Measurements from ENCODE around the gene POPDC2.
A peak's percentile ranks its signal among the peaks of the same experiment; 100 is the strongest.

The POPDC2 gene

DNA sequence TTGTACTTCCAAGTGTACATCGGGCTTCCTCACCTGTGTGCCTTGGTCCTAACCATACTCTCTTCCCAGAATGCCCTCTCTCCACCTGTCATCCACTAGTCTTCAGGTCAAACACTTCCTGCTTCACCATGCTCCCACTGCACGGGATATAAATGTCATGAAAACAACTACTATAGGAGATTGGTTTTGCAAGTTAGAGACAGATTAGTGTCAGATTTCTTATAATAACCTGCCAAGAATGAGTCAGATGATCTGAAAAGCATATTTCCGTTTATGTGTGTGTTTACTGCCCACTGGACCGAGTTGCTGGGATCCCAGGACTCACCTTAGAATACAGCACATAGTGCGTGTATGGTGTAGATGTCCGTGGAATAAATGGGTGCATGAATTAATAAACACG is 41.3 kb downstream of the POPDC2 start:
- Histone ChIP-seq H3K9me3 (ENCODE audit: control insufficient read depth, low read length) (no peaks in the 10 kb centered on the region), H3K4ac (ENCODE audit: low read depth in 1 of 2, low read length in 2 of 2) (no peak overlapping the region), H3K36me3 (ENCODE audit: control insufficient read depth in 1 of 2, insufficient read depth in 2 of 2, low read depth in 1 of 2, low read length in 2 of 2) (no peaks in the 10 kb centered on the region), H2BK120ac (ENCODE audit: low read depth, low read length) (no peak overlapping the region), H2BK12ac (ENCODE audit: low read length in 2 of 2) (no peak overlapping the region), H3K79me1 (replicated peaks; ENCODE audit: low read length, poor library complexity, severe bottlenecking) (no peaks in the 10 kb centered on the region), H3K18ac (ENCODE audit: low read depth in 1 of 2, low read length in 2 of 2) (no peak overlapping the region), H2AK5ac (ENCODE audit: low read length, severe bottlenecking) (no peak overlapping the region), H3K27me3 (ENCODE audit: control insufficient read depth in 1 of 2, insufficient read depth in 1 of 2, low read length in 2 of 2) (no peaks in the 10 kb centered on the region), H3K23ac (ENCODE audit: low read length in 2 of 2) (no peak overlapping the region), H4K8ac (ENCODE audit: low read length) (no peak overlapping the region), H2BK15ac (ENCODE audit: low read depth, poor library complexity, severe bottlenecking) (no peak overlapping the region), H3K4me3 (ENCODE audit: insufficient read depth in 1 of 2, low read depth in 1 of 2, low read length in 2 of 2) (no peak overlapping the region), H2AFZ (ENCODE audit: low read depth, low read length) (no peak overlapping the region), H3K9ac (ENCODE audit: low read length) (no peak overlapping the region), H2BK5ac (ENCODE audit: low read depth, low read length, poor library complexity, severe bottlenecking) (no peak overlapping the region), H3K14ac (ENCODE audit: low read length in 2 of 2) (no peak overlapping the region), H3K4me2 (ENCODE audit: low read length, poor library complexity, severe bottlenecking) (no peak overlapping the region), H4K91ac (ENCODE audit: low read length) (no peak overlapping the region), H3K27ac (ENCODE audit: low read length, poor library complexity, severe bottlenecking) (no peak overlapping the region), H3K4me1 (ENCODE audit: control insufficient read depth, insufficient read depth, low read depth, low read length) (peaks cover 4% of the 10 kb centered on the region)
- WGBS, result 66% methylated on average over 6 of the region's 7 CpGs
- DNase-seq, result no peak

DNA sequence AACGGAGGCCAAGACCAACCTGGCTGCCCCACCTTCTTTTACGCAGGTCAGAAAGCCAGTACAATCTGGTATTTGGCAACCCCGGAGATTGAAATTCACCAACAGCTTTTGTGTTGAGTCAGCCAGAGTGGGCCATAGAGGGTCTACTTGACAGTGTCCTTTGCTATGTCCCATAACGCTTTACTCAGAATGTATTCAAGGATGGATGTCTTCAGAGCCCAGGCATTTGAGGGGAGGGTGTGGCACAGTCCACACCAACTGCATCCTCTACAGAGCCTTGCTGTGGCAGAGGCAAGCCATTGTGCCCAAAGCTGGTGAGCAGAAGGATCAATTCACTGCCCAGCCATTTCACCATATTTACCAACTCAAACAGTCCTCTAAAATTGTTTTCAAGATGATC is 44.3 kb downstream of the POPDC2 start:
- Histone ChIP-seq H2AK5ac (ENCODE audit: low read length, severe bottlenecking) (no peak overlapping the region), H3K36me3 (ENCODE audit: control insufficient read depth in 1 of 2, insufficient read depth in 2 of 2, low read depth in 1 of 2, low read length in 2 of 2) (peaks cover 0 to 2% of the 10 kb centered on the region in 2 experiments), H2BK12ac (ENCODE audit: low read length in 2 of 2) (no peak overlapping the region), H3K4me1 (ENCODE audit: control insufficient read depth, insufficient read depth, low read depth, low read length) (peaks cover 4% of the 10 kb centered on the region), H3K79me1 (replicated peaks; ENCODE audit: low read length, poor library complexity, severe bottlenecking) (no peaks in the 10 kb centered on the region), H3K9ac (ENCODE audit: low read length) (no peak overlapping the region), H3K4me3 (ENCODE audit: insufficient read depth in 1 of 2, low read depth in 1 of 2, low read length in 2 of 2) (no peak overlapping the region), H3K4ac (ENCODE audit: low read depth in 1 of 2, low read length in 2 of 2) (no peak overlapping the region), H3K14ac (ENCODE audit: low read length in 2 of 2) (no peak overlapping the region), H3K27ac (ENCODE audit: low read length, poor library complexity, severe bottlenecking) (no peak overlapping the region), H4K8ac (ENCODE audit: low read length) (no peak overlapping the region), H2AFZ (ENCODE audit: low read depth, low read length) (no peak overlapping the region), H3K23ac (ENCODE audit: low read length in 2 of 2) (no peak overlapping the region), H2BK15ac (ENCODE audit: low read depth, poor library complexity, severe bottlenecking) (no peak overlapping the region), H4K91ac (ENCODE audit: low read length) (no peak overlapping the region), H3K4me2 (ENCODE audit: low read length, poor library complexity, severe bottlenecking) (no peak overlapping the region), H2BK120ac (ENCODE audit: low read depth, low read length) (no peak overlapping the region), H2BK5ac (ENCODE audit: low read depth, low read length, poor library complexity, severe bottlenecking) (no peak overlapping the region), H3K9me3 (ENCODE audit: control insufficient read depth, low read length) (no peaks in the 10 kb centered on the region), H3K27me3 (ENCODE audit: control insufficient read depth in 1 of 2, insufficient read depth in 1 of 2, low read length in 2 of 2) (no peaks in the 10 kb centered on the region), H3K18ac (ENCODE audit: low read depth in 1 of 2, low read length in 2 of 2) (no peak overlapping the region)
- no peak for DNase-seq
- 84% methylated on average over 4 of the region's 4 CpGs for WGBS

DNA sequence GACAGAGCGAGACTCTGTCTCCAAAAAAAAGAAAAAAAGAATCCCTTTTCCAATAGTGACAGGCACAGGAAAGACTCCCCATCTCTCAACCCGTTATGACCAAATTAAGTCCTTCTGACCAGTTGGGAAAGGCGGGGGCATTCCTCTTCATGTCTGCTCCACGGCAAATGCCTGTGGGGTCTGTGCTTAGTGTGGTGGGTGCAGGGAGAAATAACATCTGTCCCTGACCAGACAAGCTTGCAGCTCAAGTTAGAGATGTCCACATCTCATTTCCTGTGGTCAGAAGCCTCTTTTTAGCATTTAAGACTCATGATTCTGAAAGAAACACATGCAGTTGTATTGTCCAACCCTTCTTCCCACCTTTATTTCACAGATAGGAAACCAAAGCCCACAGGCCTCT is 46.5 kb downstream of the POPDC2 start:
- Histone ChIP-seq H2BK12ac (ENCODE audit: low read length in 2 of 2) (no peak overlapping the region), H3K18ac (ENCODE audit: low read depth in 1 of 2, low read length in 2 of 2) (no peak overlapping the region), H2BK120ac (ENCODE audit: low read depth, low read length) (no peak overlapping the region), H3K4ac (ENCODE audit: low read depth in 1 of 2, low read length in 2 of 2) (no peak overlapping the region), H3K79me1 (replicated peaks; ENCODE audit: low read length, poor library complexity, severe bottlenecking) (no peaks in the 10 kb centered on the region), H2BK5ac (ENCODE audit: low read depth, low read length, poor library complexity, severe bottlenecking) (no peak overlapping the region), H3K4me2 (ENCODE audit: low read length, poor library complexity, severe bottlenecking) (no peak overlapping the region), H4K8ac (ENCODE audit: low read length) (no peak overlapping the region), H3K9me3 (ENCODE audit: control insufficient read depth, low read length) (no peaks in the 10 kb centered on the region), H3K14ac (ENCODE audit: low read length in 2 of 2) (no peak overlapping the region), H4K91ac (ENCODE audit: low read length) (no peak overlapping the region), H3K36me3 (ENCODE audit: control insufficient read depth in 1 of 2, insufficient read depth in 2 of 2, low read depth in 1 of 2, low read length in 2 of 2) (peaks cover 0 to 2% of the 10 kb centered on the region in 2 experiments), H3K23ac (ENCODE audit: low read length in 2 of 2) (no peak overlapping the region), H3K27ac (ENCODE audit: low read length, poor library complexity, severe bottlenecking) (no peak overlapping the region), H3K4me1 (ENCODE audit: control insufficient read depth, insufficient read depth, low read depth, low read length) (peaks cover under 1% of the 10 kb centered on the region), H3K9ac (ENCODE audit: low read length) (no peak overlapping the region), H2AFZ (ENCODE audit: low read depth, low read length) (no peak overlapping the region), H3K27me3 (ENCODE audit: control insufficient read depth in 1 of 2, insufficient read depth in 1 of 2, low read length in 2 of 2) (no peaks in the 10 kb centered on the region), H2BK15ac (ENCODE audit: low read depth, poor library complexity, severe bottlenecking) (no peak overlapping the region), H3K4me3 (ENCODE audit: insufficient read depth in 1 of 2, low read depth in 1 of 2, low read length in 2 of 2) (no peak overlapping the region), H2AK5ac (ENCODE audit: low read length, severe bottlenecking) (no peak overlapping the region)
- no peak for DNase-seq
- WGBS, result 89% methylated on average over 3 of the region's 4 CpGs

DNA sequence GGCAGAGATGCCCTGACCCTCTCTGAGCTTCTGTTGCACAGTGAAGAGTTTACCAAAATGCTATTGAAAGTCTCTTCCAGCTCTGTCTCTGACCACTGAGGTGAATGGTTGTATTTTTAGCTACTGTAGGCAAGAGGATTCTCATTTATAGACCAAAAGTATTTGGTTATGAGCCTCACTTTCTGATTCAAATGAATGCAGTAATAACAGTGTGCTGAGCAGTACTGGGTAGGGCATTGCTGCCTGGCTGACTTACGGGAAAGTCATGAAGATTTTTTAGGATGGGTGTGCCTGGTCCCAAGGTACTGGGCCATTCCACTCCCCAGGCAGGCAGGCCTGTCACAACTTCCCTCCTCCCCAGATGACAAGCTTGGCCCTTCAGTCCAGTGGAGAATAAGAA is 47.2 kb downstream of the POPDC2 start:
- Histone ChIP-seq H3K27ac (ENCODE audit: low read length, poor library complexity, severe bottlenecking) (no peak overlapping the region), H2BK120ac (ENCODE audit: low read depth, low read length) (no peak overlapping the region), H4K8ac (ENCODE audit: low read length) (peak overlapping the region; percentile 41), H3K23ac (ENCODE audit: low read length in 2 of 2) (no peak overlapping the region), H3K9ac (ENCODE audit: low read length) (no peak overlapping the region), H2AK5ac (ENCODE audit: low read length, severe bottlenecking) (no peak overlapping the region), H3K36me3 (ENCODE audit: control insufficient read depth in 1 of 2, insufficient read depth in 2 of 2, low read depth in 1 of 2, low read length in 2 of 2) (peaks cover 0 to 2% of the 10 kb centered on the region in 2 experiments), H3K18ac (ENCODE audit: low read depth in 1 of 2, low read length in 2 of 2) (no peak overlapping the region), H2BK12ac (ENCODE audit: low read length in 2 of 2) (no peak overlapping the region), H3K79me1 (replicated peaks; ENCODE audit: low read length, poor library complexity, severe bottlenecking) (no peaks in the 10 kb centered on the region), H2BK15ac (ENCODE audit: low read depth, poor library complexity, severe bottlenecking) (no peak overlapping the region), H3K4ac (ENCODE audit: low read depth in 1 of 2, low read length in 2 of 2) (no peak overlapping the region), H2BK5ac (ENCODE audit: low read depth, low read length, poor library complexity, severe bottlenecking) (no peak overlapping the region), H3K4me3 (ENCODE audit: insufficient read depth in 1 of 2, low read depth in 1 of 2, low read length in 2 of 2) (no peak overlapping the region), H3K9me3 (ENCODE audit: control insufficient read depth, low read length) (no peaks in the 10 kb centered on the region), H3K4me1 (ENCODE audit: control insufficient read depth, insufficient read depth, low read depth, low read length) (no peaks in the 10 kb centered on the region), H3K14ac (ENCODE audit: low read length in 2 of 2) (no peak overlapping the region), H2AFZ (ENCODE audit: low read depth, low read length) (no peak overlapping the region), H4K91ac (ENCODE audit: low read length) (no peak overlapping the region), H3K27me3 (ENCODE audit: control insufficient read depth in 1 of 2, insufficient read depth in 1 of 2, low read length in 2 of 2) (no peaks in the 10 kb centered on the region), H3K4me2 (ENCODE audit: low read length, poor library complexity, severe bottlenecking) (no peak overlapping the region)
- no peak for DNase-seq
- 100% methylated on average over 1 of the region's 1 CpG for WGBS

Measured in mesenchymal stem cell (in vitro differentiated cells and primary cell).